GM12875 (cell line): ENCODE results near the gene TUBGCP2.

Experiments
- H3K4me3 ChIP-seq: one replicate; pipeline ENCODE4 v1.5.1; 2011; ENCODE audit warnings: low read depth, low read length, control low read depth
- CTCF ChIP-seq: IDR thresholded peaks from 2 replicates; pipeline ENCODE4 v1.5.1; 2011; ENCODE audit warnings: low read depth, mild to moderate bottlenecking, control low read depth, inconsistent platforms, low read length, moderate library complexity, borderline replicate concordance; ENCODE audit not compliant: insufficient read depth

TUBGCP2 gene

GRCh38 chr10:133312016-133312768 is 3.5 kb upstream of the TUBGCP2 start:
- TF ChIP-seq CTCF: no peak
- H3K4me3 ChIP-seq: no peak overlapping the region

GRCh38 chr10:133311570-133311969 is 2.9 kb upstream of the TUBGCP2 start:
- no peak for TF ChIP-seq CTCF
- H3K4me3 ChIP-seq: no peak overlapping the region

GRCh38 chr10:133310789-133311188 is 2.1 kb upstream of the TUBGCP2 start:
- no peak for TF ChIP-seq CTCF
- no peak overlapping the region for H3K4me3 ChIP-seq

- TF ChIP-seq CTCF: no peak
- no peak overlapping the region for H3K4me3 ChIP-seq
Observed at GRCh38 chr10:133310399-133310755, 1.7 kb upstream of the TUBGCP2 start.

- no peak for TF ChIP-seq CTCF
- H3K4me3 ChIP-seq: no peak overlapping the region
Observed at GRCh38 chr10:133309720-133310398, 1.2 kb upstream of the TUBGCP2 start.

GRCh38 chr10:133309100-133309719 is 538 bp upstream of the TUBGCP2 start:
- no peak for TF ChIP-seq CTCF
- peak overlapping the region; percentile 74 for H3K4me3 ChIP-seq
